HG02870 (cell line): Measurements from ENCODE around the gene STOX2.

Experiments
- ATAC-seq: cut with Tn5 transposase; IDR thresholded peaks from one replicate; pipeline ENCODE4 v1.9.1; 2021; ENCODE audit warnings: mild to moderate bottlenecking, moderate library complexity; ENCODE audit not compliant: unreplicated experiment

The STOX2 gene

DNA sequence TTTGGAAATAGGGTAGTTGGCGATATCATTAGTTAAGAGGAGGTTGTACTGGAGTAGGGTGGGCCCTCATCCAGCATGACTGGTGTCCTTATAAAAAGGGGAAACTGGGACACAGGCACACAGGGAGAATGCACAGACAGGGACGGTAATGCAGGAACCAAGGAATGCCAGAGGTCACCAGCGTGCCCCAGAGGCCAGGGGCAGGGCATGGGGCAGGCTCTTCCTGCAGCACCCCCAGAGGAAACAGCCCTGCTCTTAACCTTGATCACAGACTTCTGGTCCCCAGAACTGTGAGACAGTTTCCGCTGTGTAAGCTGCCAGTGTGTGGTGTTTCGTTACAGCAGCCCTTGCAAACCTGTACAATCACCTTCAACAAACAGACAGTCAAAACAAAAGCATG, 15.9 kb upstream of the STOX2 start:
- ATAC-seq, result no peak

DNA sequence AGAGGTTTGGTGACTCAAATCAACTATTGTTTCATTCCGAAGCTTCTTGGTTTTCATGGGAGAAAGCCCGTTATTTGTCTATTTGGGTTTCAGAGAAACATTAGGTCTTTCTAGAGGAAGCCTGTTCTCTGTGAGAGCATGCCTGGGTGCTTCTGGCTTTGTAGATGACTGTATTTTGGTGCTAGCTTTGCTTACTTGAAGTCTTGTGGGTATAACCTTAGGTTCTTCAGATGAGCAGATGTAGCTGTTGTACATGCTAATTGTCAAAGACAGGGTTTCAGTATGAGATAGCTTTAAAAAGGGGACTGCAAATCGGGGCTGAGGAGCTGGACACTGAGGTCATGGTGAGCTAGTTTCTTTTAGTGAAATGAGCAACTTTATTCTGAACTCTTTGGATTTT, 7.9 kb upstream of the STOX2 start:
- ATAC-seq, result peak; percentile 78

DNA sequence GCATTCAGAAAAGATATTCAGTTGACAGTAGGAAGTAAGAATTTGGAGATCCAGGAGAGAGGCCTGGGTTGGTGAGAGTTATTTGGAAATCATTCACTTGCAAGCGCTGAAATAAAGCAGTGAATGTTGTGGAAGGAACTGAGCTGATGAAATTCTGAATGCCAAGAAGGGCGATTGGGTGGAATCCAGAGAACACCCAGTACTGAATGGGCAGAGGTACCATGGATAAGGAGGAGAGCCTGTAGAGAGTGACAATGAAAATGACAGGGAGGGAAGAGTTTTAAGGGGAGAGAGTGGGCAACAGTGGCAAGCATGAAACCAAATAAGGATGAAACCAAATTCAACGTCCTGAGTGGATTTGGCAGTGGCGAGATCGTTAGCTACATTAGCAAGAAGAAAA, 6.7 kb upstream of the STOX2 start:
- ATAC-seq, result no peak

DNA sequence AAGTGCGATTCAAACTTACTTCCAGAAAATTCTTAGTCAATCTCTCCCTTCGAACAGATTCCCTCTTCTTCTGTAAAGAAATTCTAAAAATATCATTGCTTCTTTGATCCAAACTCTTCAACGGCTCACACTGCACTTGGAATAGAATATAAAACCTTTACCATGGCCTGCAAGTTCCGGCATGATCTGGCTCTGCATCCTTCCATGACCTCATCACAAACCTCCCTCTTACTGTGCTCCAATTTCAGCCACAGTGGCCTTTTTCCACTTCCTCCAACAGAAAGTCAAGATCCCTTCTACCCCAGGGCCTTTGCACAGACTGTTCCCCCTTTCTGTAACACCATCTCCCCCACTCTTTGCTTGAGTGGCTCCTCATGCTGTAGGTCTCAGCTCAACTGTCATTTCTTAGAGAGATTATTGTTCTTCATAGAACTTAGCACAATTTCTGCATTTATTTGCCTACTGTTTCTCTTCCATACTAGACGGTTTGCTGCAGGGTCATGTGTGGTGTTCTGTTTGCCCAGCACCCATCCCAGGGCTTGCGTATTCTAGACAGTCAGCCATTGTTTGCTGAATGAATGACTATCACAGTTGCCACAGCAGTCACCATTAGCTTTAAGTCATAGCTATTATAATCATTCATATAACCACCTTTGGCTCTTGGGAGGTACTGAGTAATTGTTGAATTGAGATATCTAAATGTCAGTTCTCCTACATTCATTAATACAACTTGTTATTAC, 1.9 kb upstream of the STOX2 start:
- no peak for ATAC-seq

DNA sequence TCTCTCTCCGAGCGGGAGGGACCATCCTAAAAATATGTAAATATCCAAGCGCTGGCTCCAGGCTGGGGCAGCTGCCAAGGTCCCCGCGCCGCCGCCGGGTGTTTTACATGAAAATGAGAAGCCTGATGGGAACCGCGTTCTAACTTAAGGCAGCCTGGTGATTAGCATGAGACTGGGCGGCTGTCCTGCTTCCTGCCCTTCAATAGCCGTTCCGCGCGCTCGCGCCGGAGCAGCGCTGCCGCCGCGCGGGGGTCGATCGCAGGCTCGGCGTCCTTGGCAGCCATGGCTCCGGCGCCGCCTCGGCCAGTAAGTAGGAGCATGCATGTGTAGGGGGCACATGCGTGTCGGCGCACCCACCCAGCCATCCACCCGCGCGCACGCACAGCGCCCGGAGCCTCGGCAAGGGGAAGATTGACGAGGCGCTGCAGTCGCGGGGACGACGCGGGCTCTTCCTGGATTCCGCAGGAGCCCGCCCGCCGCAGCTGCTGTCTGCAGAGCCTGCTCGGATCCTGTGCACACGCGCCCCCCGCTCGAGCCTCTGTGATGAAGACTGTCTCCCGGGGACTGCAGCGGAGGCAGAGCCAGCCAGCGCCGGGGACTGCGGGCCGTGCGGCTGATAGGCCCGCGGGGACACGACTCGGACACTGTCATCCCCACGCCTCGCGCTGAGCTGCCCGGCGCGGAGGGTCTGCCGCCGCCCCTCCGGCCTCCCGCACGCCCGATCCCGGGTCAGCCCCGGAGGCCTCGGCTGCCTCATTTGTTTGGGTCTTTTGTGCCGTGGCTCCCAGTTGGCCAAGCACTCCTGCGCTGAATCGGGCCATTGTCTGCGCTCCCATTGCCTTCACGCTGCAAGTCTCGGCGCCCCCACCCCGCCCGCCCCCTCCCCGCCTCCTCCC, 734 bp downstream of the STOX2 start:
- no peak for ATAC-seq

DNA sequence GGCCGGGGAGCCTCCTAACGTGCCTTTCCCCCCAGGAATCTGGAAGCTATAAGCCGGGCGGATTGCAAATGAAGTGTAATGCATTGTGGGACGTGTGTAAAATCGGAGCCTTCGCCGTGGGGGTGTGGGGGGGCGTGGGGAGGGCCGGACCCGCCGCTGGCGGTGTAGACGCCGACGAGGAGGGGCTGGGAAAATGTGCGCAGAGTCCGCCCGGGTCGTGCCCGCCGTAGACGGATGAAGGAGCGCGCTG, 1.3 kb downstream of the STOX2 start:
- no peak for ATAC-seq

DNA sequence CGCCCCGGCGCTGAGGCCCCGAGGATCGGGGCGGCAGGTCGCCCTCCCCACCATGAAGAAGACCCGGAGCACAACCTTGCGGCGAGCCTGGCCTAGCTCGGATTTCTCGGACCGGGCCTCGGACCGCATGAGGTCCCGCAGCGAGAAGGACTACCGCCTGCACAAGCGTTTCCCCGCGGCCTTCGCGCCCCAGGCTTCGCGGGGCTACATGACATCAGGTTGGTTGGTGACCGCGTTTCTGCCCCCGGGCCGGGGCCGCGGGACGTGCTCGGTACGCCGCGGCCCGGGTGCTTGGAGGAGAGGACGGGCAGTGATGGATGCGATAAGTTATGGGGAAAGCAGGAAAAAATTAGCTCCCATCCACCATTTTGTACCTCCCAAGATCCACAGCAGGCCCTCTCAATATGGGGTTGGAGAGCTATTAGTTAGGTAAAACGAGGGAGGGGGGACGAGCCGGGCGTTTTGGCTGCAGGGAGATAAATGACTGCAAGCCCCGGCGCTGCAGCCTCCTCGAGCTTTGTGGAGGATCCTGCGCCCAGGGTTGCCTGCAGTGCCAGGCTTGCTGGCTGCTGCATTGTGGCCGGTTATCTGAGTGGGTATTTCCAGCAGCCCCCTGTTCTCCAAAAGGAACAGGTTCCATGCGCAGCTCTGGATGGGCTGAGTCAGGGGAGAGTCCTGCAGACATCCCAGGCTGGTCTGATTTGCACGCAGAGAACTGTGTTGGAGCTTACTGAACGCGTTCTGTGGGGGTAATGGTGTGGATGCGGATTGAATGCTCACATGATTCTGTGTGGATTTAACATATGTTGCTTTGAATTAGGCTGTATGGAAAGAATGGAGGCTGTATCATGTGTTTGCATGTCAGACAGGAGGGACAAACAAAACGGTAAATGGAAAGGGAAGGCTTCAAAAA, 1.9 kb downstream of the STOX2 start:
- ATAC-seq, result no peak

DNA sequence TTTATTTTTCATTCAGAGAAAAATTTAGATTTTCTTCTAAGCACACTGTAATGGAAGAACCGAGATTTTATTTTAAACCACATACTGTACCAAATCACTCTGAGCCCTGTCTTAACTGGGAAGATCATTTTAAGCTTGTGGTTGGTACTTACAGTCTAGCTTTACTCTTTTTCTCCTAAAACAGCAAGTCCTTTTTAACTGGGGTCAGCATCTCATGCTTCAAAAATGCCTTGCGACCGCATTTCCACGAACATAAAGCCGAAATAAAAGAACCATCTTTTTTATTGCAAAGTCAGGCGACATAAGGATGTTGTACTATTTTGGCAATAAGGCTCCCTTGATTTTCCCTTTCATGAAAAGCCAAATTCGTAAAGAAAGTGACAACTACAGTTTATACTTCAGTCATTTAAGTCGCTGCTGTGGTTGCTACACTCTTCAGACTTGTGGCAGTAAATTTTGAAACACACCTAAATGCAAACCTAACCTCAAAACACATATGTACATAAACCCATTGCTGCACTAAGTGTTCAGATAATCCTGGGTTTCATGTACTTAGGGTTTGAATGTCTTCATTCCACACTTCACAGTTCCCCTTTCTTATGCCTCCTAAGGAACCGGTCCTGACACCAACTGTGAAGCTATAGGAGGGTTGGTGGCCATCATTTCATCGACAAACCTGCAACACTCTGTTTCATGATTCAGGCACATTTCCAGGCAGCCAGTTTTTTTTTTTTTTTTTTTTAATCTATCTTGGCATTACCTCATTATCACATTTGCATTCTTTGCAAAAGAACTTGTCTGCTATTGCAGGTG, 3.0 kb downstream of the STOX2 start:
- ATAC-seq, result no peak

DNA sequence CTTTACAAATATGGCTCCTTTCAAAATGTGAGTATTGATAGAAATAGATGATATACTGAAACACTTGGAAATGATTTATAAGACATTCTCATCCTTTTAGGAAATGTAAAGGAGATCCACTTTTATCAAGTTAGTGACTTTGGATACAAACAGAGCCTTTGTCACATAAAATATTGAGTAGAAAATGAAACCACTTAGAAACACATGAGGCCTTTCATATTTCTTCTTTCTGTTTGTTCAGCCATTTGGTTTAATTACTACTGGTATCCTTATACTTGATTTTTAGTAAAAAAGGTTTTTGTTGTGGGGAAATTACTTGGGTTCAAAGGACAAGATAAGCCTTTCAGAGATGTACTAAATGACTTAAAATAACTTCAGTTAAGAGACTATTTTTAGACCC, 4.1 kb downstream of the STOX2 start:
- ATAC-seq, result no peak

DNA sequence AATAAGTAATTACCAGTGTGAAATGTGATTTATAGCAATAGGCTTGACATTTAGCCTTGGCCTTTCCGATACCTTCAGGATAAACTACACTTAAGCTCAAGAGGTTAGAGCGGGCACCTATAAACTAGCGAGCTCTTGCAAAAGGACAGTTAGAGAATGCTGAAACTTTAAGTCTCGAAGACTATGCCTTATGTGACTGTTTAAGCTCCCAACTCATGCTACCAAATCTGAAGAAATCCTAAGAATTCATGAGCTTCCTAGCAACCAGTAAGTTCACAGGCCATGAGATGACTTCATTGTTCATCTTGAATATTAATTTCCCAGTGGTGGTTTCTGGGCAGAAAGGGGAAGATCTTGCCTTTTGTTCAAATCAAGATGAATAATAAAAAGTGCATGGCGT, 4.7 kb downstream of the STOX2 start:
- no peak for ATAC-seq

DNA sequence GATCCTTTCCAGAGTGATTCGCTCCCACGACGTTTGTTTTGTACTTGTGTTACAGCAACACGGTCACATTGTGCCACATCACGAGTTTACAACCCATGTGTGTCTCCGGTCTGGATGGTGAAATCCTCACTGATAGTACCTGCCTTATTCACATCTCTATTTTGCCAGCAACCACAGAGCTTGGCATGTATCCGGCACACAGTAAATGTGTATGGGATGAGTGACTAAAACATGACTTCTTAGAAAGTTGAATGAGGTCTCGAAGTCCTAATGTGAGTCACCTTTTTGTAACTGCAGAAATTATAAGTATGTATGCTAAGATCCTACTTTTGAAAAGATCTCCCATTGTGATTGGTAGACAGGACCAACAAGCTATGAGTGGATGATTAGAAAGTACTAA, 7.5 kb downstream of the STOX2 start:
- ATAC-seq, result no peak

DNA sequence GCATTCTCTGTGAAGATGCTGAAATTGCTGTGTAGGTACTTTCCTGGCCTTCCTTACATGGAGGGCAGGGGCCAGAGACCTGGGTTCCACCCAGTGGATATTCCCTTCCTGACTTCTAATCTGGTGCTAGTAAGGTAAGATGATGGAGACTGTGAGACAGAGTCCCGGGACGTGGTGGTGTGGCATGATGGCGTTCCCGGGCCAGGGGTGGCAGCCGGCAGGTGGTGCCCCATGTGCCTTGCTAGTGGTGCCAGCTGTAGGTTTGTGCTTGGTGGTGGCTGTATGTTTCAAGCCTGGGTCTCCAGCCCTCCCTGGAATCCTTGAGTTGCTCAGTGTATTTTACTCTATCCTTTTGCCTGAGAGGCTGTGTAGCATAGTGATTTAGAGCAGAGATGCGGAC, 10.9 kb downstream of the STOX2 start:
- ATAC-seq, result no peak

DNA sequence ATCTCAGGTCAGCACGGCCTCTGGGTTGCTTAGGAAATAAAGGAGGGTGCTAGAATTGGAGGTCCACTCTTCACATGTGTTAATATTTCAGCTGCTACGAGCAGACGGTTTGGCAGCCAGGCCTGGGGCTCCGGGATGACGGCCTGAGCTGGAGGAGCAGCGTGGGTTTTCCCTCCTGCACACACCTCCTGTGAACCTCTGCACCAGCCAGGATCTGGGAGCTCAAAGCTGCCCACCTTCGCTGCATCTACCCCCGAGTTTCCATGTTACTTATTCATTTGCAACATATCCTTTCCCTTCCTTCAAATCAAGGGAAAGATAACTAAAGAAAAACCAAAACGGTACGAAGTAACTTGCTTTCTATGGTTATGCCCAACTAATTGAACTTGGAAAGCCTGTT, 13.6 kb downstream of the STOX2 start:
- ATAC-seq, result no peak

DNA sequence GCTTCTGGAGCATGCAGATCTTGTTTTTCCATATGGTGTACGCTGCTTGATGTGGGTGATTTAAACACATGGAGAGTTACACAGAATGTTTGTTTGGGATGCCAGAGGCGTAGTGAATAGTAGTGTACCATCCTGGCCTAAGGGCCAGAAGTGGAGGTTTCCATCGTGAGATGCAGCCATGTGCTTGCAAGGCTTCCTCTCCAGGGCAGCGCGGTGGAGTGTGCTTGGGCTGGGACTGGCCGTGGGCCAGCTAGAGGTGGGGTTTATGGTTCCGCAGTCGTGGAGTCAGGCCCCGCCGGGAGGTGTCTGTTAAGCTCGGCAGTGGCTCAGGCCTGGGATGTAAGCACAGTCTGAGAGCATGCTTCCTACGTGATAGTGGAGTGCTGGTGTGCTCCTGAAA, 14.0 kb downstream of the STOX2 start:
- no peak for ATAC-seq

DNA sequence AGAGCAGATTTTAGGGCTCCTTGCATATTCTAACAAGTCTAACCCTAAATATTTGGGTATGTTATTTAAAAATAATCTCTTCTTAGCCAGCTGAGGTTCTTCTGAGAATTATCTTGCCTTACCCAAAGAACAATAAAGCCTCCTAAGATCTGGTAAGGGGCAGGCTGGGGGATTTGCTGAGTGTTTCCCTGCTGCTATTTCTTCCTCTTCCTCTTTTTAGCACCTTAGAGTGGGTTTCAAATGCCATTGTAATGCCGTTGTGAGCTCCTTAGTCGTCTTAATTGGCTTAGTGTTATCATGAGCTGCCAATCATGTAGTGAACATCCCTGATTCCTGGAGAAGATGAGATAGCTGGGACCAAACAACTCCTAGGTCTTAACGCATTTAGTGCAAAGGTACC, 15.4 kb downstream of the STOX2 start:
- no peak for ATAC-seq

DNA sequence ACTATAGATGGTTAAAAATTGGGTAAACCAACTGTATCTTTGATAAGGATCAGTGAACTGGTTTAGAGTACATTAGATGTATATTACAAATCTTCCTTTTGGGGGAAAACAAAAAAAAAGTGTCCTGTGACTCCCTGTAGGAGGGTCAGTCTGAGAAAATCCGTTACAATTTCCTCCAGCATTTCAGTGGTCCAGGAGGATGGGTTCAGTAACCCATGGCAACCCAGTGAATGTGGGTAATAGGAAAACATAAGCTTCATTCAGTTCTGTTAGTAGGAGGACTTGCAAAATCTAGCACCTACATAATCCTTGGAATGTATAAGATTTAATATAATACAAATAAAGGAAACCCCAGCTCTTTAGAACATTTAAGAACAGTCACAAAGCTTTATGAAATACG, 16.2 kb downstream of the STOX2 start:
- no peak for ATAC-seq

DNA sequence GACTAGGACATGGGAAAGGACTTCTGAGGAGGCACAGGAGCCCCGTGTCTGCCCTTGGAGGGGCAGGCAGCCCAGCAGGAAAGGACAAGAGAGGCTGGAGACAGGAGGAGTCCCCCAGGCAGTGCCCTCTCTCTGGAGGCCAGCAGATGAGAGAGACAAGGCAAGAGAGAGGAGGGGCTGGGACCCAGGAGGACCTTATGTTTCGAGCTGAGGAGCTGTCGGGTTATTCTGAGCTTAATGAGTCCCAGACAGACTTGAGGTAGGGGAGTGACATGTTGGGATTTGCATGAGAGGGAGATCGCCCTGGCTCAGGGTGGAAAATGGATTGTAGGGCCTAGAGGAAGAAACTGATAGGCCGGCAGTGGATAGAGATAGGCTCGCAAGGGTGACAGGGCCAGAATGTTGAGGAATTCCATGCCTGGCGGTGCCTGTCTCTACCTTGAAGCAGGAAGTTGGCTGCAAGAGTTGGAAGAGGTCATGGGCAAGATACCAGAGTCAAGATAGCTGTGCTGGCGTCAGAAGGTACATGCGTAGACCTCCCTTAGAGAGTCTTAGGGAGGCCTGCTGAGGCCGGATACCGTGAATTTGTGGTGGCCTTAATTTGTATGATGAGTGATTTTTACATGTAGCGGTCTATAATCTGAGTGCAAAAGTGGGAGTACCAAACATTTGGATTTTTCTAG, 19.4 kb downstream of the STOX2 start:
- ATAC-seq, result no peak

DNA sequence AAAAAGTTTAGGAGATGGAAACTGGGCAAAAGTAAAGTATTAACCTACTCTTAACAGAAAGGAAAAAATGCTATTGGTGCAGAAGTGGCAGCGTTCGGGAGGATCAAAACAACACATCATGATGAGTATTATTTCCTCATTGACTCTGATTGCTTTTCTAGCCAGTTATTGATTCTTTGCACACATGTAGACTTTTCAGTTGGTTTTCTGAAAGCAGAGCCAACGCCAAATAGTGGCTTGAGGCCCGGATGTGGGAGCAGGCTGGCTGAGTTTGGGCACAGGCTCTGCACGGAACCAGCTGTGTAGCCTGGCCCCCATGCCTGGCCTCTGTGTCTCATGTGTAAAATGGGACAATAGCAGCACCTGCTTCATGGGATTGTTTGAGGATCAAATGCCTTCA, 21.8 kb downstream of the STOX2 start:
- ATAC-seq, result no peak

DNA sequence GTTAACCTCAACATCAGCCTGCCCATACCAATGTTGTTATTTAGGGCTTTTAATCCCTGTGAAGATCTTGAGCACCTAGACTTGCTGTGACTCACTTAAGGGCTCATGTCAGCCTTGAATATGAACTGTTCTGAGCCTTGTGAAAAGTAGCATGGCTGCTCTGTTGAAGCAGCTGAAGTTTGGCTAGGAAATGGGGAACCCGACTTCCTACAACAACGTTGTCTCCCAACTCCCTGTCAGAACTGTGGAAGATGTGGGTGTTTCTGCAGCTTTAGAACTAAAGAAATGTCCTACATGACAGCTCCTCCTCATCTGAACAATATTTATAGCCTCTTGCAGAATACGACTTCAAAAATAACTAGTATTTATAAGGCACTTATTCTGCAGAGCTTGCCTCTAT, 27.5 kb downstream of the STOX2 start:
- no peak for ATAC-seq

DNA sequence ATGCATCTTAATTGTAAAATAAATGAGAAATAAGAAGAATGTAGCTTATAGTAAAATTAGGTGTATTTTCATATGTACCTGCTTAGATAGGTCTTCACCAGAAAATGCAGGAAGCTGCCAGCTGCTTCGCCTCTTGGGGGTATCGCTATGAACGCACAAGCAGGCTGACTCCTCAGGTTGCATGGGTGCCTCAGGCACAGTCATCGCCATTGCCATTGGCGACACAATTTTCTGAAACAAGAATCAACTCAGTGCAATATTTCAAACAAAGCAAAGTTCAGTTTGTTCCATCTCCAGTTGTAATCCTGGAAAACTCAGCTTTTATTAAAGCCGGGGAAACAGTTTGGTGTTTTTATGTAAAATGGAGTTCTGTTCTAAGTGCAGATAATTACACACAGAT, 29.7 kb downstream of the STOX2 start:
- no peak for ATAC-seq
